GM21528 (cell line): ENCODE measurements around the gene WDR1.

Experiments used
- ATAC-seq: cut with Tn5 transposase; IDR thresholded peaks from one replicate; pipeline ENCODE4 v1.9.1; 2021; ENCODE audit warnings: mild to moderate bottlenecking, moderate library complexity; ENCODE audit not compliant: unreplicated experiment, low FRiP score

The WDR1 gene

DNA sequence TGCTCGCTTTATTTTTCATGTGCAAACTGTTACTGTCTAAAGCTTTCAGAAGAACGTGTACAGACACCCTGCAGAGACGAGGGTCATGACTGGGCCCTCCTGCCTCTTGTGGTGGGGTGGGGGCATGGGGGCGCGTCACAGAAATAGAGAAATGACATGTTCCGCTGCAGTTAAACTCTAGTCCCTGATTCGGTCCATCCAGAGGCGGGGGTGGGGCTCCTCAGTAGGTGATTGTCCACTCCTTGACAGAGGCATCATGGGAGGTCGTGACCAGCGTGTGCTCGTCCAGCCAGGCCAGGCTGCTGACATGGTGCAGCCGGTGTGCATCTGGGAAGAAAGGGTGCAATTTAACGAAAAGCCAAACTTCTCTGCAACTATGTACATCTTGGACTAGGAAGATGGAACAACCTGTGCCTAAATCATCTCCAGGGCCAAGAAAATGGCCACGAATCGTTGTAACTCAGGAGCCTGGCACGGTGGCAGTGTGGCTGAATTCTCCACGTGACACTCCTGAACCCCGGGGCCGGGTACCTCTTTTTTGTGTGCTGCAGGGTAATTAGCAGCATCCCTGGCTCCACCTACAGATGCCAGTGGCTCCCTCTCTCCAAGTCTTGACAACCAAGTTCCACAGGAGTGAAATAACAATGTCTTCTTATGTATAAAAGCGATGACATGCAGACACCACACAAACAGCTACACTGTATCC, 41.3 kb downstream of the WDR1 start:
- ATAC-seq, result no peak

DNA sequence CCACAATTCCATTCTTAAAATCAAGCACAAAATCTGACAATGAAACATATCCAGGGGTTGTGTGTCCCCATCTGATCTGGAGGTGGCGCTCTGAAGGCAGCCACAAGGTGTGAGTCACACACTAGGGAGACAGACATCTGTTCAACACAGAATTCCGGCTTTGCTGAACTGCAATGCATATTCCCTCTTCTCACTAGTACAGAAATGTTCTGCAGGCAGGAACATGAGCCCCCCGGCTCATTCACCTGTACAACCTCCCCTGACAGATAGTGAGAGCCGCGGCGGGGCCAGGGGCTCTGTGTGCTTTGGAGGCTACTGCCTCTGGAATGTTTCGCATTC, 41.9 kb downstream of the WDR1 start:
- no peak for ATAC-seq

DNA sequence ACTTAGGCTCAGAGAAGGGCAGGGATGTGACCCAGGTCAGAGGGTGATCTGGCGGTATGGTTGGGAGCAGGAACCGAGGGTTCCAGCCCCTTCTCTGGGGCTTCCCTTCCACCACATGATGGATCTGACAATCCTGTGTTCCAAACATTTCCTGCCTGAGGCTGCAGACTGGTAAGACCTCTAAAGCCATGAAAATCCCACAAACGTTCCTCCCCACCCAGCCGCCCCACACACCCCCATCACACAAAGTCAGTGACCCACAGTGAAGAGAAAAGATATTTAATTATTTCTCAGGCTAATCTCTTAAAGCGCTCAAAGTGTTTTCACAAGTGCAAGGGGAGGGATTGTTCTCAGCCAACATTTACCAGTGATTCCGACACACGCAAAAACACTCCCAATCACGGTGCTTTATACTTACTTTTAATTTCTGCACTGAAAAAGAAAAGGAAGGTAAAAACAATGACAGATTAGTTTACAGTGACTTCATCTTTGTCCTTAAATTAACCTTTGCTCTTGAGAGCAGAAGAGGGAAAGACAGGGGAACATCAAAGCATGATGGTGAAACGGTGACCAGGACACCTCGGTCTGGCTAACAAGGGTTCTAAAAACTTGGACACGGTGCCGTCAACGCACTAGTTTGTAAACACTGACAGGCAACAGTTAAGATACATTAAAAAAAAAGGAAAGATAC, 42.4 kb downstream of the WDR1 start:
- ATAC-seq, result no peak

DNA sequence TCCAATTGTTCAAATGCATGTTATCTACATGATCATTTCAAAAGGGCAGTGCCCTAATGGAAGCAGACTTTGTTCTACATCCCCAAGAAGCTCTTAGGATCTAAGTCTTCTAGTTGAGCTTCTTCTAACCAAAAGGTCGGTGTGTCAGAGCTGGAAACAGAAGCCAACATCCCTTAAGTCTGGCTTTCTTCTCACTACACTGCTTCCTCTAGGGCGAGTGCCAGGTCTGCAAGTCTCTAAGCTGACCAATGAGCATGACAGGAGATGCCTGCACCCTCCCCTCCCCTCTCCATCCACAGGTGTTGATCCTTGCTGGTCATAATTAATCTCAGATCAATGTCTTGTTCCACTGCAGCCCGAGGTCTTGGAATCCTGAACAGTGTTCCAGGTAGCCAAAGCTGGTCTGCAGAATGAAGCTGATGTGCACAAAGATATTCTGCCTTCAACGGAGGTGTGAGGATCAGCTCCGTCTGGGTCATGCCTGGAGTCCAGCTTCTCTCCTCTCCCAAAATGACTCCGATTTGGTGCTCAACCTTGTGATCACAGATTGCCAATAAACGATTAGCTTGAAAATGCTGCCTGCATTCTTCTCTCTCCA, 44.1 kb downstream of the WDR1 start:
- ATAC-seq, result no peak

DNA sequence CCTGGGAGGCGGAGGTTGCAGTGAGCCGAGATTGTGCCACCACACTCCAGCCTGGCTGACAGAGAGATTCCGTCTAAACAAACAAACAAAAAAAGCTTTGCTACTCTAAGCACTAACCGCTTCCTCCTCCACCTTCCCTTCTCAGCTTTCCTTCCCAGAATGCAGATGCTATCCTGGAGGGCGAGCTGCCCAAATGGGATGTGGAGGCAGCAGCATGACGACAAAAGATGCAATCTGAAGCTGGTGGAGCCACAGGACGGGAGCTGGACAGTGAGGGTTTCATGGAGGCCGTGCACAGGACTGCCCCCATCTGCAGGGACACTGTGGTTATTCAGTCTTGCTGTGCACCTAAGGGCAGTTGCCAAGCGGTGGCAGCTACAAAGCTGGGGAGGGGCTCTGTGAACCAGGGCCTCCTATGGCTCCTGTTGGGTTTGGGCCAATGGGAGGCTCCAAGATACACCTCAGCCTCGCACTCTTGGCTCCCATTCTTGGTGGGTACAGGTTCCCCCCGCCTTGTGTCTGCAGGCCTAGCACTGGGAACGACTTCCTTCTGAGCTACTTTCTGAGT, 47.4 kb downstream of the WDR1 start:
- no peak for ATAC-seq

DNA sequence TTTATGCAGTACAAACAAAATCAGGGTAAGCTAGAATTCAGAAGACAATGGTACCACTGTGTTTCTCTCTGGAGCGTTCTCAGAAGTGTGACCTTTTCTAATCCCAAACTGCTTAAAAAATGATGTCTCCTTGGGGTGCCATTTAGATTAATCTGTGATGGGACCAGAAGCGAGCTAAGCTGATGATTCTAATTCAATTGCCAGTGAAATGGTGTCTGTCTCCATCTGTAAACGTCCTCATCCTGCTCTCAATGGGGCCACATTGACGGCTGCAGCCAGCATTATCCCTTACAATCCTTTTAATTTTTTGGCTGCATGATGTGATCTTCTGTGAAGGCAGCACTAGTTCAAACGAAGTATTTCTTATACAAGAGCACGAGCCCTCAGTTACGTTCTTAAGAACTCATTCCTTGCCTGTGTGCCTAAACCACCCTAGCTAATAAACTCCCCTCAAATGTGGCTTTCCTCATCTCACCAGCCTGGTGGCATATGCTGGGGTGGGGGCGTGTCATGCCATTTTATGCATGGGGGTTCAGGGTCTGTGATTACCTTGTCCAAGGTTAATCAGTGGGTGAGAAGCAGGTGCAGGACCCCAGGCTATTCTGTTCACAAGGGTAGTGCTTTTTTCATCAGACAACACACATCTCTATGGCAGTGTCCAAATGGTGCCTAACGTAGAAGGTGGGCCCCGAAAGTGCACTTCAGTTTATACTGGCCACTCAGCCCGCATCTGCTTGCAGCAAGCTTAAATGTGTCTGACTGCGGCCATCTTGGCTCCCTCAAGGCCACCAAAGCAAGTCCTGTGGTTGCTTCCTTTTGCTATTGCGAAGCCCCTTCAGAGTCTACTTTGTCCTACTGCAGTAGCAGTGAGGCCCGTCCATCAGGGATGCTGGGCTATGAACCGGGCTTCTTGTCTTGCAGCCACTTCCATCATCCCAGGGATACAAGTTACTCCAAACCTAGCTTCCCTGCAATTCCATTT, 49.6 kb downstream of the WDR1 start:
- ATAC-seq, result no peak

DNA sequence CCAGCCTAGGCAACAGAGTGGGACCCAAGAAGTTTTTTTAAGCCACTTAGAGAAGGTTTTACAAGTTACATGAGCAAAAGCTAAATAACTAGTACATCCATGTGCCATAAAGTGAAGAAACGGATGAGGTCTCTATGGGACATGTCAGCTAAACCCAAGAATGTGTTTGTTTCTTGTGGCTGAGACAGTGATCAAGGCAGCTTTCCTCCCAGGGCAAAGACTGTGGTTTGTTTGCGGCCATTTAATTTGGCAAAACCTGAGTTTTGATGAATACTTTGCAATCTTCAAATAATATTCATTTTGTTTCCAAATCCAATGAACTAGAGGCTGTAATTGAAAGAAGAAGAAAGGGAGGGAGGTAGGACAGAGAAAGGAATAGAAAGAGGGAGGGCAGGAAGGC, 50.4 kb downstream of the WDR1 start:
- ATAC-seq, result no peak

DNA sequence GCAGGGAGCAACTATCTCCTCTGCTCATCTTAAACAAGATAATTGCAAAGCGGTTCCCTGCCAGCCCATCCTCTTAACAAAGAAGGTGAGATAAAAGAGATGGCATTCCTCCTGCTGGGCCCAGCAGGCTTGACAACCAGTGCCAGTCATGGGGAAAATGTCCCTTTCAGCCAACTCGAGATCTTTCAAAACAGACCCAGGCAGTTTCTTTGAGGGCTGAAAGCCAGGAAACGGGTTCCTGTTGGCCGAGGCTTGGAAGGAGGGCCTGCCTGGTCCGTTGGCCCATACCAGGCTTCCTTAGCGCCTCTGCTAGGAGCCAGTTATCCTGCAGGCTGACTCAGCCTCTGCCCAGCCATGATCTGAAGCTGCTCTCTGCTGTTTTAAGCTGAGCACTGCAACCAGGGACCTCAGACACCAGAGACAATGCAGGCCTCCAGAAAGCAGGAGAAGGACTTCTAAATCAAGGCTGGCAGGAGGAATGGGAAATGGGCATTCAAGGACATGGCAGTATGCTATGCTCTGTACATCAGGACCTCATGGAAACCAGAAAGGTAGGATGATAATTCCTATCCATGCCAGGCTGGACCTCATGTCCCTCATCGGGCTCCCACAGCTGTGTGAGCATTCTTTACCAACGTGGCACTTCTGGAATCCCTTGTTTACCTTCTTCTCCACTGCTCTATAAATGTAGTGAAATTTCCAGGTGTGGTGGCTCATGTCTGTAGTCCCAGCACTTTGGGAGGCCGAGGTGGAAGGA, 52.9 kb downstream of the WDR1 start:
- no peak for ATAC-seq

DNA sequence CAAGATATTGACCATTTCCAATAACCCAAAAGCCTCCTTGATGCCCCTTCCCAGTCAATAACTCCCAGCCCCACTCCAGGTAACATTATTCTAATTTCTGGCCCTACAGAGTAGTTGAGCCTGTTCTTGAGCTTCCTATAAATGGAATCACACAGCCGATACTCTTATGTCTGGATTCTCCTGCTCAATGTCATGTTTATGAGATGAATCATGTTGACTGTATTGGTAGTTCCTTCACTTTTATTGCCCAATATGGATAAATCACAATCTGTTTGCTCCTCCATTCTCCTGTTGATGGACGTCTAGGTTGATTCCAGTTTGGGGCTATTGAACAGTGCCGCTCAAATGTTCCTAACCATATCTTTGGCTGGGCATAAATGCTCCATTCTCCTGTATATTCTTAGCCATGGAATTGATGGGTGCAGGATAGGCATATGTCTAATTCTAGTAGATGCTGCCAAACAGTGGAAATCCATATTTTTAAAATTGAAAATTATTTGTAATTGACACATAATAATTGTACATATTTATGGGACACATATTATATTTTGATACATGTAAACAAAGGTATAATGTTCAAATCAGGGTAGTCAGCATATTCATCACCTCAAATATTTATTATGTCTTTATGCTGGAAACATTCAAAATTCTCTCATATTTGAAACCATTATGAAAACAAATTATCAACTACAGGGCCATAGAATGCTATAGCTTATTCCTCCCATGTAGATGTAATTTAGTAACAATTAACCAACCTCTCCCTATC, 54.8 kb downstream of the WDR1 start:
- no peak for ATAC-seq

DNA sequence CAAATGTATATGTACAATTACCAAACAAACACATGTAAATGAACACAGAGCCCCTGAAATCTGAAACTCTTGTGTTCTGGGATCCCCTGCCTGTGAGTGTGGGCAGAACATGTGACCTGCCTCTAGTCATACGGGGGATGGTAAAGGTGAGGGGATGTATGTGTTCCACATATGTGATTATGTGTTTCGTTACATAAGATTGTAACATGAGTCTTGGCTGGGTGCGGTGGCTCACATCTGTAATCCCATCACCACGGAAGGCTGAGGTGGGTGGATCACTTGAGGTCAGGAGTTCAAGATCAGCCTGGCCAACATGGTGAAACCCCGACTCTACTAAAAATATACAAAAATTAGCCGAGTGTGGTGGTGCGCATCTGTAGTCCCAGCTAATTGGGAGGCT, 58.2 kb downstream of the WDR1 start:
- no peak for ATAC-seq

DNA sequence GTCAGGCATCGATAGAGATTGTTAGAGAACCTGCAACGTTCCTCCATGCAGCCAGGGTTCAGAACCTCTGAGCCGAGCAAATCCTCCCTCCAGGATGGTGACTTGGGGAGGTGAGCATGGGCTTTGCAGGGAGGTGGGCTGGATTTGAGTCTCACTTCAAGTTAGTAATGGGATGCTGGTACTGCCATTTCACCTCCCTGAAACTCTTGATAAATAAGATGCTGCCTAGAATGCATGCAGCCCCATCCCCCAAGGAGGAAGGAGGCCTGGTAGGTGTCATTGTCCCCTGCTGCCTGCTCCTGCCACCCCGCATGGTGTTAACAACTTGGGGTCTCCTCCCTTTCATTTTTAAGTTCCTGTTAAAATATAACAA, 59.6 kb downstream of the WDR1 start:
- ATAC-seq, result no peak

DNA sequence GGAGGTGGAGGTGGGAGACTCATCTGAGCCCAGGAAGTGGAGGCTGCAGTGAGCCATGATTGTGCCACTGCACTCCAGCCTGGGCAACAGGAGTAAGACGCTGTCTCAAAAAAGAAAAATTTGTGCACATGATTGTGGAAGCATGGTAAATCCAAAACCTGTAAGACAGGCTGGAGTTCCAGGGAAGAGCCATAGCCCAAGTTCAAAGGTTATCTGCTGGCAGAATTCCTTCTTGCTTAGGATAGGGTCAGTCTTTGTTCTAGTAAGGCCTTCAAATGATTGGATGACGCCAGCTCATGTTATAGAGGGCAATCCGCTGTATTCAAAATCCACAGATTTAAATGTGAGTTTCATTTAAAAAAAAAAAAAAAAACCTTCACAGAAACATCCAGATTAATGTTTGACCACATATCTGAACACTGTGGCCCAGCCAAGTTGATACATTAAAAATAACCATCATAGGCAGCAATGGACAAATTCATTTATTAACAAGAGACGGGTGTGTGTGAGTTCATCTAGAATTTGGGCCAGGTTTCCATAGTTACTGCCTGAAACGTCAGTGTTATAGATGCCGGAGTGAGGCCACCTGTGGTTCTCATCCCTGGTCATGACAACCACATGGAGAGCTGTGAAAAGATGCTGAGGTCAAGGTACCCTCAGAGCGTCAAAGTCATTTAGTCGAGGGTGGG, 60.1 kb downstream of the WDR1 start:
- no peak for ATAC-seq

DNA sequence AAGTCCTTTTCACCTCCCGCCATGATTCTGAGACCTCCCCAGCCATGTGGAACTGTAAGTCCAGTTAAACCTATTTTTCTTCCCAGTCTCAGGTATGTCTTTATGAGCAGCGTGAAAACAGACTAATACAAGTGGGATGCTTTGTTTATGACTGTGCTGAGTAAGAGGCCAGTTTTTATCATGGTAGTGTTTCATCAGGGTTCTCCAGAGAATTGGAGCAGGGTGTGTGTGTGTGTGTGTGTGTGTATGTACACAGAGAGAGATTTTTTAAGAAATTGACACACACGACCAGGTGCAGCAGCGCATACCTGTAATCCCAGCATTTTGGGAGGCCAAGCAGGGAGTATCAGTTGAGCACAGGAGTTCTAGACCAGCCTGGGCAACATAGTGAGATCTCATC, 60.7 kb downstream of the WDR1 start:
- no peak for ATAC-seq

DNA sequence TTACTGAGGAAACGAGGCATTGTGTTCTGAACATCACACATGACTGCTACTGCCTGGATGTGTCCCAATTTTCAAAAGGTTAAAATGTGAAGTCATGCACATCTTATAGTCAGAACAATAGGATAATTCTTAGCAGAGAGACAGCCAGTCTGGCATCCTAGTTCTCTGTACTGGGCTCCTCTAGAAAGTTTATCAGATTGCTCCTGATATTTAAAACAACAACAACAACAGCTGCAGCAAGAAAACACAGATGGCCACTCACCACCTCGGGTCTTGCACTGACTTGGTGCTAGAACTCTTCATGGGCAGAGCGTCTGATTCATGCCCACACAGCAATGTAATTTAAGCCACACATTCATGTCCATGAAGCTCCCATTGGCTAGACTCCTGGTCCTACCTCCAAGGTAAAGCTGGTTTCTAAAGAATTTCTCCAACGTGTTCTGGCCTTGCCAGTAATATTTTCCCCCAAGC, 62.0 kb downstream of the WDR1 start:
- no peak for ATAC-seq

DNA sequence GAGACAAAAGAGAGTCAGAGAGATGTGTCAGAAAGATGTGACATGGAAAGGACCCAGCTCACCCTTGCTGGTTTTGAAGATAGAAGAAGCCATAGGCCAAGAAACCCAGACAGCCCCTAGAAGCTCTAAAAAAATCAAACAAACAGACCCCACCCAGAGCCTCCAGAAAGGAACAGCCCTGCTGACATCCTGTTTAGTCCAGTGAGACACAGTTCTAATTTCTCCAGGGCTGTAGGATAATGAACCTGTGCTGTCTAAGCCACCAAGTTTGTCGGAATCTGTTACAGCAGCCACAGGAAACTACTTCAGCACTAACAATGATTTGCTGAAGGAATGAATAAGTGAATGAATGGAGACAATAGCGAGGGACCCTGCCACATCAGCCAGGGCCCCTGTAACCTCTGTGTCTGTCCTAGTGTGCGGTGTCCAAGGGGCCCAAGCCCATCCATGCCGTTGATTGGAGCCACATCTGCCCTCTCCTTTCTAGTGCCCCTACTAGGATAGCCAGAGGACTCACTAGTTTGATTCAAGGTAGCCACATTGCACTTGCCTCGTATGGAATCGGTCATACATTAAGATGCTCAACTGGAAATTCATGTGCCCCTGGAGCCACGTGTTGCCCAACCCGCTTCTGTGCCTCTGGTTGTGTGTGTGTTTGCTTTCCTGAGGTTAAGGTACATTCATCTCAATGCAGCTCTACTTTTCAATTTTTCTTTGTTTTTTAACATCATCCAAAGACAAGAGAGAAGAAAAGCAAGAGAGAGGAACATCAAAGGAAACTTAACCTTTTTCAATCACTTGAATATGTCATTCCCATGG, 62.8 kb downstream of the WDR1 start:
- no peak for ATAC-seq

DNA sequence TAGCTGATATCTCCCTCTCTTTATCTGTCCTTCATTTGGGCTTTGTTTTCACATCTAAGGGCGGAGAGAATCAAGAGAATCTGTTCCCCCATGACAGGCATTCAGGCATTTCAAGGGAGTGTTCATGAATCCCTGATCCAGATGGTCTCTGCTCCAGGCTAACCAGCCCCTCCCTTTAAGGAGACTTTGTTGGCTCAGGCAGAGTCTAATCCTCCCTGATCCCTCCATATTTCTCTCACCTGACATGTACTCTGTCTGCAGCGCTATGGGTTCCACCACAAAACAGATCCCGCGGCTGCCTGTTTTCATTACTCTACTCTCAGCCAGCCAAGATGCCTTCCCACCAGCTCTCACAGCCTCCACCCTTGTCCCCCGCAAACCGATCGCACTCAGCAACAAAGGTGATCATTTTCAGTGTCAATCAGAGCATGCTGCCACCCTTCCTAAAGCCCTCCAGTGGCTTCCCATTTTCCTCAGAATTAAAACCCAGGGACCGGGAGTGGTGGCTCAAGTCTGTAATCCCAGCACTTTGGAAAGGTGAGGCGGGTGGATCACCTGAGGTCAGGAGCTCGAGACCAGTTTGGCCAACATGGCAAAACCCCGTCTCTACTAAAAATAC, 65.0 kb downstream of the WDR1 start:
- no peak for ATAC-seq

DNA sequence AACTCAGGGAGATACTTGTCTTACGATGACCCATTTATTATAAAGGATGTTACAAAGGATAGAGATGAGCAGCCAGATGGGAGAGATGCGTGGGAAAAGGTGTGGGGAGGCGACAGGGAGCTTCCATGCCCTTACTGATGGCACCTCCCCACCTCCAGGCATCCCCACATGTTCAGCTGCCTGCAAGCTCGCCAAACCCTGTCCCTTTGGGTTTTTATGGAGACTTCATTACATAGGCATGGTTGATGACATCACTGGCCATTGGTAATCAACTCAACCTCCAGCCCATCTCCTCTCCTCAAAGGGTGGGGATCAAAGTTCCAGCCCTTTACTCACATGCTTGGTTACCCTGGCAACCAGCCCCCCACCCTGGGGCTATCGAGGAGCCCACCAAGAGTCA, 65.9 kb downstream of the WDR1 start:
- no peak for ATAC-seq
